Eye (tissue), 1 donor: Measurements from ENCODE around the gene GPD2.

Experiments used
- DNase-seq: peaks from one replicate; pipeline ENCODE4 v3.0.0-alpha.2; 2015

Gene GPD2

DNA sequence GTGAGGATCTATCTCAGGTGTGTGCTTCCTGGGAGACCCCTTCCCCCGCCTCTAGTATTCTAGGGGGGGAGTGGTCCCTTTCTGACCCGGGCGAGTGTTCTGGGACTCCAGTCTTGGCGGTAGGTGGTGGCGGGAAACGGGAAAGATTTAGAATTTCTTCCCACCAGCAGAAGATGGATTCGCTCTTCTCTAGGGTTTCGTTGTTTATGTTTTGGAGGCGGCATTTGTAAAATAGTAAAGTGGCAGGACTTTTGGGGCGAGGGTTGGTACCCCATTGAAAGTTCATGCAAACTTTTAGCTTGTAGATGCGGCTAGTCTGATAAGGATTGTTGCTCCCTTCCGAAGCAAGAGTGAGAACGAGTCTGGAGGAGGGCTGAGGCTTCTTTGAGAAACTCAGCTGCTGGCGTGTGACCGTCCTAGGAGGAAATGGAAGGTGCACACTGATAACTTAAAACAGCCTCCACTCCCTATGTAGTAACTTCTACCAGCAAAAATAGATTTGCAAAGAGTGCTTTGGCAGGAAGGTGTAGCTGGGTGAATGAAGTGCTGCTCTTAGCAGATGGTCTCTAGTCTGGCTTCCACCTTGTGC, 412 bp downstream of the GPD2 start:
- DNase-seq = peak; percentile 68

DNA sequence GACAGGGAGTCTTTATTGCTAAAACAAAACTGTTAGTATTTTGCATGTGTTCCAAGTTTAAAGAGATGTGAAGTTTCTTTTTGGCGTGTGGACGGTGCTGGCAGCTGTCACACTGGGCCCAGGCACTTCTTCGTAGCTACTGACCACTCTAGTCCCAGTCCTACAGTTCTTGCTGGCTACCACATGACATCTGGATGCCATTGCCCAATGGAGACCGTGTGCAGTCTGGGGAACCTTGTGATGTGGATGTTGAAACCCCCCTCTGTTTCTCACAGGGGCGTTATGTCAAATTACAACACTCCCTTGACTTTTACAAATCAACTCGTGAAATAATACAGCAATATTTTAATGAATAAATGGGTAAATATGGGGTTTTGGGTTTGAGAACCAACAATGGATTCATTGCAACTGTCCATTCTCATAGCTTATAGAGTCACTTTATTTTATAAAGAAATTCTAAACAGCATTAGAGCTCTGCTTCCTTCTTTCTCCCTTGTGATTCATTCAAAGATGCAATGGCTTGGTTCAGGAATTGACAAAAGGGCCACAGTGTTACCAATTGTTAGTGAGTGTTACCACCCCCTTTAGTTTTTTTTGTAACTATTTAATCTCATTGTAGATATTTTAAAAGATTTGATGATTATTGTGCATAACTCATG, 1.2 kb downstream of the GPD2 start:
- no peak for DNase-seq

DNA sequence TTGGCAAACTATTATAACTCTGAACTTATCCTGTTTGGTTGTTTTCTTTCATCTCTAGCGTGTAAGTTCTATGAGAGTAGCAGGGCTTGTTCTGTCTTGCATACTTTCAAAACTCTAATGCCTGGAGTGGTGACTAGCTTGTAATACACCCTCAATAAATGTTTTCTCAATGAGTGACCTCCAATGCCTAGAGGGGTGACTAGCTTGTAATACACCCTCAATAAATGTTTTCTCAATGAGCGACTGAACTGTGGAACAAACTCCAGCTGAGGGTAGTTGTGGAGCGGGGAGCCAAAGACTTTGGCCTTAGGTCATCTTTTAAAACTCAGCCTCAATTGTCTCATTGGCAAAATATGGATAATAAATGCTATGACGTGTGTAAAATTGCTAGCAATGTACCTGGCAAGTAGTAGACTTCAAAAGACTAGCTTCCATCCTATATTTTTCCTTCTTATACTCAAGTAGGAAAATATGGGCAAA, 1.8 kb downstream of the GPD2 start:
- DNase-seq = no peak

DNA sequence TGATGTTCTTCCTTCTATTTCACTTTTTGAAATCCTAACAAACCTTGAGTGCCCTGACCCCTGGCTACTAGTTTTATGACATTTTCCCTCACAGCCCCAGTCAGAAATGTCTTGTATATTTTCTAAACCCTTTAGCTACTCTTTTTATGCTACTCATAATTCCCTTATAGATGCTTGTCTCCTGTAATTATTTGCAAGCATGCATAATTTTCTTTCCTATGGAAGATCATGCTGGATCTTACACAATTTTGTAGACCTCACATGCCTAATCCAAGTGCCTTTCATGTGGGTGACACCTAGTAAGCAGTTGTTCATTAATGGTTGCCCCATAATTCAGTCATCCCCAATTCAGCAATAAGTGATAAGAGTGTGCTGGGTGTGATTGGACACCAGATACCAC, 6.9 kb downstream of the GPD2 start:
- DNase-seq = no peak

DNA sequence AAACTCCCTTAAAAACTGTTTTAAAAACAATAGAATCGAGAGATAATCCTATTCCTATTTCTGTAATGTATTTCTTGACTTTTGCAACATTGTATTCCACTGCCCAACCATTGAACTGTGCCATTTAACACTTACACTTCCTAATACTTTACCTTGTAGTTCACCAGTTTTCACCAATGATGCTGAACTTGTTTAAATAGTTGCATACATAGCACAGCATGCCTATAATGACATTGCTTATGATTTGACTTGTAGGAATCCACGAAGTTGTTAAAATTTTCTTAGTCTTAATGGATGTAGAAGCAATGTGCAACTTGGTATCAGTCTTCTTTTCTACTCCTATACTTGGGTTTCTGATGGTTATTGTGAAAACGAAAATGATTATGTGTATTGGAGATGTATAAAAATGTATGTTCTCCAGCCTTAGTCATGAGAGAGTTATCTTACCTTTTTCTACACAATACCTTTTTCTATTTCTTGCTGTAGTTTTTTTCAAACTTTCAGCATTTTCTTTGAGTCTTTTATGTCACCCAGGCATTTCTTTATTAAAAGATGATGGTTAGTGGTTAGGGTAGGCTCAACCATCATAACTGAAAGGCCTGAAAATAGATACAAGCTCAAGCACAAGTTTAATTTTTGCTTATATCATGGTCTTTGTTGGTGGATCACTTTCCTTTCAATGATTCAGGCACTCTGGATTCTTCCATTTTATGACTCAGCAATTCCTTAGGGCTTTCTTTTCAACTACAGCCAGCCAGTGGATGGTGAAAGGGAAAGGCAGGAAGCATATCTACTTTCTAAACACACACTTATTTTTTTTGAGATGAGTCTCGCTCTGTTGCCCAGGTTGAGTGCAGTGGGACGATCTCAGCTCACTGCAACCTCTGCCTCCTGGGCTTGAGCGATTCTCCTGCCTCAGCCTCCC, 9.4 kb downstream of the GPD2 start:
- no peak for DNase-seq

DNA sequence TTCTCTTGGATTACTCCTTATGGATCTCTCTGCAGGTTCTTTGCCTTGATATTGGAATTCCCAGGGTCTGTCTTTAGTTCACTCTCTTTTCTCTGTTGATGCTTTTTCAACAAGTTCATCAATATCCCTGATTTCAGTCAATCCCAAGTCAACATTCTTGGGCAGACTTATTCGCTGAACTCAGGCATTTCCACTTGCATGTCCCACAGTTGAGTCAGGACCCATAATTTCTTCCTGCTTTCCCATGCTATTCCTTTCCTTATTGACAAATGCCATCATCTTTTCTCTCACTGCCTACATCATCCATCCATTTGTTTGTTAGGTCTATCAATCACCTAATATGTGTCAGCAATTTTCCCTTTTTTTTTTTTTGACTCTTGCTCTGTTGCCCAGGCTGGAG, 11.6 kb downstream of the GPD2 start:
- no peak for DNase-seq

DNA sequence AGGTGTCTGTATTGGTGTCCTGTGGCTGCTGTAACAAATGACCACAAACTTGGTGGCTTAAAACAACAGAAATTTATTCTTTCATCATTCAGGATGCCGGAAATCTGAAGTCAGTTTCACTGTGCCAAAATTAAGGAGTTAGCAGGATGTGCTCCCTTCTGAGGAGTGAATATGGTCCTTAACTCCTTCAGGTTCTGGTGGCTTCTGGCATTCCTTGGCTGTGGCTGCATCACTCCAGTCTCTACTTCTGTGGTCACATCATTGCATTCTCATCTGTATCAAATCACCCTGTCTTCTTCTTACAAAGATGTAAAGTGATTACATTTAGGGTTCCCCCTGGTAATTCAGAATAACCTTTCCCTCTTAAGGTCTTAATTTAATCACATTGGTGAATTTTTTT, 12.6 kb downstream of the GPD2 start:
- no peak for DNase-seq

DNA sequence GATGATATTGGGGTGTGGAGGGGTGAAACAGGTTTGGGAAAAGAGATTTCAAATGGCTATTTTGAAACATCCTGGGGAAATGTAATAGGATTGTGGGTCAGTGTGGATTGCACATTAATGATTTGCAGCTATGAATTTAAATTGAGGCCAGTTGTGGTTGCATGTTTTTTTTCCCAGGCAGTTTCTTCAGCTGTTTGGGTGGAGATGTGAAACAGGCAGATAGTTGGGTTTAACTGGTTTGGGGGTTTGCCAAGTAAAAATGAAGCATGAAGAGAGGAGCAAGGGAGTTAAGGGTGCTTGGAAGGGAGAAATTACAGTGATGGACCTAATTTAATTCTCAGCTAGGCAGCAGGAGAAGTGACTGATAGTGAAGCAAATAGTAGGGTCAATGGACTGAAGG, 16.8 kb downstream of the GPD2 start:
- DNase-seq = no peak

DNA sequence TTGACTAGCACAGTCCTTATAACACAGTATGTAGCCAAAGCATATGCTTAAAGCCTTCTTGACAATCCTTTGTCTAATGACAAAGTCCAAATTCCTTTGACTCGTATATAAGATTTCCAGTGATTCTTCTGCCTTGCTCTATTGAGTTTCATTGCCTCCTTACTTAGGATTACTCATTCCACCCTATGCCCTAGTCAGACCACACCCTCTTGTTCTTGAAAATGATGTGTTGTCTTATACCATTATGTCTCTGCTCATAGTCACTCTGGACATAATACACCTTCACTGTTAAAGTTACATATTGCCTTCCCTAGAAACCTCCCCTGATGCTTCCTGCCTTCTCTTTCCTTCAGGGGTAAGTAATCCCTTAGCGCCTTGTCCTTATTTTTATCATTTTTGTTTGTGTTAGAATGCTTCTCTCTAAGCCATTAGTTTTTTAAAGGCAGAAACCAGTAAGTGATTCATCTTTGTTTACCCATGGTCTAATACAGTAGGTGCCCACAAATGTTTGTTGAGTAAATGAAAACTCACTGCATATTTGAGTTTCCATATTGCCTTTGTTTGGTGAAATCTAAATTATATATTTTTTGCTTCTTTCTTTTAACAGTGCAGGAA, 19.3 kb downstream of the GPD2 start:
- DNase-seq = no peak

DNA sequence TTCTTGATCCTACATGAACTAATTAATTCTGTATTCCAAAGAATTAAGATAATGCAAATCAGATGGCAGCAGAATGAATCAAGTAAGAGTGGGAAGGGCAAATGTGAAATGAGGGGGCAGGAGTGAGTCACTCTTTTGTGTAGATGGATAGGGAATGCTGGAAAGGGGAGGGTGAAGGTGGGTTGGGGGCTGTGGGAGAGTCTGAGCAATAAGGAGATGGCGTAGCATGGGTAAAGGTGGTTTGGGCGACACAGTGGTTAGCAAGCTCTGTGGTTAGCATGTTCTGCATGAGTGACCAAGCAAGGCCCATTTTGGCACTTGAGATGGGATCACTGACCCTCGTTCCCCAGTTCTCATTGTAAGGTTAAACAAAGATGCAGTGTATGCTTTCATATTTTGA, 20.4 kb downstream of the GPD2 start:
- DNase-seq = no peak

DNA sequence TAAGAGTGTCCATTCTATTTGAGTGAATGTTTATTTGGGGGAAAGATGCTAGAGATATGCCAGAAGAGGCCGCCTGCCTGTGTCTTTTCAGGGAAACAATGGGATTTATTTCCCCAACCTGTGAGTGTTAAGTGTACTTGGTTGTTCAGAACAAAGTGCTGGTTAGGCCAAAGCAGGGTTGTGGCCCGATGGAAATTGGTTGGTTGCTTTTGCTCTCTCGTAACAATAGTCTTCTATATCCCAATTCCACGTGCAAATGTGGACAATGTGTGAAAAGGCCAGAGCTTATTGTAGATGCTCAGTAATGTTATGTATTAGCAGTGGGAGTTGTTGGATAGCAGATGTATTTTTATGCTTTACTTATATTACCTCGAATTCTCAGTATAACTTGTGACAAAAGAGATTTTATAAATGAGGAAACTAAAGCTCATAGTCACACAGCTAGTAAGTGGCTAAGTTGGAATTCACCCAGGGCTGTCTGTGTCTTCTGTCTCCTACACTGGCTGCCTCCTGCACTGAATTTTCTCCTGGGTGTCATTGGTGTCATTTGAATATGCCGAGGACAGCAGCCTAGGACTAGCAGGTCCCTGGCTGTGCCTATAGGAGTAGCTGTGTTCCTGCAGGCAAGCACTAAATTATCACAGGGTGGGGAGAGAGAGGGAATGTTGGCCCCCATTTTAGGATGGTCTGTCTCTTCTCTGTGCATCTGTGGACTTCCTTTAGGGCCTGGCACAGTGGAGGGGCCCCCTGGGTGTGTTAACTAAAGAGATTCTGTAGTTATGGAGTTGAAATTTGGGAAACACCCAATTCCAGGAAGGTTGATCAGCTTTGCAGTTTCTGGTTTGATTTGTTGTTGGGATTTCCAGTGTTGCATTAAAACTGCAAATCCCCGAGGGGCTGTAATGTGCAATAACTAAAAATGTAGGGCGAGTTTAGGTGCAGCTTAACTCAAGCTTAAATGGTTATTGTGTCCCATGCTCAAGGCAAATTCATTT, 21.6 kb downstream of the GPD2 start:
- DNase-seq = no peak

DNA sequence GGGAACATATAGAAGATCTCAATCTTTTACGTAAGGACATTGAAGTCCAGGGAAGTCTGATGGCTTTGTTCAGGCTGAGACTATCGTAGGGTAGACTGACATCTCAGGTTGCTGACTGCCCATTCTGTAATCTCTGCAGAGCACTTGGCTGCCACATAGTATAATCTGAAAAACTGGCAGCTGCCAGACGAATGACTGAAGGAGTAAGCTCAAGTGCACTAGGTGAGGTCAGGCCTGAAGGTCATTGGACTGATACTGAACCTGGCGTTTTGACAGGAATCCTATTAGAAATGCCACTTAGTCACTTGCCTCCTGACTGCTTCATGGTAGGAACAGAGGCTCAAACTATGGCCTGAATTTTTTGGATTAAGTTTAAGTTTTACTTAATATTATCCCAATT, 23.5 kb downstream of the GPD2 start:
- peak; percentile 43 for DNase-seq

DNA sequence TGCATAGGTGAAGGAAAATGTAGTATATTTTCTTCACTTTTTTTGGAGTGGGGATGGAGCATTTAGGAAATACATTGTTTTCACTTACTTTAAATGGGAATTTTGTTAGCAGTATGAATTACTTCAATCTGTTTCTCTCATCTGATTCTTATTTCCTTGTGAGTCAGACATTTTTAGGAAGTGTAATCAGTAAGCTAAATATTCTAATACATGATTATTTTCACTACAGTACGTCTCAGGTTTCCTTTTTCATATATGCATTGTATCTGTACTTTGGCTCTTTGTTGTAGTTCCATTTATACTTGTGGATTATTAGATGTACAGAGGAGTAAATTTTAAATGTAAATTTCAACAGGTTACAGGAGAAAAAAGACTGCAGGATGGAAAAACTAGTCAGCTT, 27.9 kb downstream of the GPD2 start:
- no peak for DNase-seq

DNA sequence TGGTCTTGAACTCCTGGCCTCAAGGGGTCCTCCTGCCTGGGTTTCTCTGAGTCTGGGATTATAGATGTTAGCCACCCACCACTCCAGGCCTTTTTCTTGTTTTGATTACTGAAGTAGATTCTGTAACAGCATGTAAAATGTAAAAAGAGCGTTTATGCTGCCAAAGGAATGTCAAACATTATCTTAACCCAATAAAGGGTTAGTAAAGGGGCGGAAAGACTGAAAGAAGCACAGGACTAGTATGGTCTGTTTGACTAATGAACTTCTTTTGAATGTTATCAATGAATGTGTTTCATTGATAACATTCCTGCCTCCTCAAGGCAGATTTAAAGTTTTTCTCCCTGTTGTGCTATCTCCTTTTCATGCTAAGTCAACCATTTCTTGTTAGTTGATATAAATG, 29.4 kb downstream of the GPD2 start:
- no peak for DNase-seq

DNA sequence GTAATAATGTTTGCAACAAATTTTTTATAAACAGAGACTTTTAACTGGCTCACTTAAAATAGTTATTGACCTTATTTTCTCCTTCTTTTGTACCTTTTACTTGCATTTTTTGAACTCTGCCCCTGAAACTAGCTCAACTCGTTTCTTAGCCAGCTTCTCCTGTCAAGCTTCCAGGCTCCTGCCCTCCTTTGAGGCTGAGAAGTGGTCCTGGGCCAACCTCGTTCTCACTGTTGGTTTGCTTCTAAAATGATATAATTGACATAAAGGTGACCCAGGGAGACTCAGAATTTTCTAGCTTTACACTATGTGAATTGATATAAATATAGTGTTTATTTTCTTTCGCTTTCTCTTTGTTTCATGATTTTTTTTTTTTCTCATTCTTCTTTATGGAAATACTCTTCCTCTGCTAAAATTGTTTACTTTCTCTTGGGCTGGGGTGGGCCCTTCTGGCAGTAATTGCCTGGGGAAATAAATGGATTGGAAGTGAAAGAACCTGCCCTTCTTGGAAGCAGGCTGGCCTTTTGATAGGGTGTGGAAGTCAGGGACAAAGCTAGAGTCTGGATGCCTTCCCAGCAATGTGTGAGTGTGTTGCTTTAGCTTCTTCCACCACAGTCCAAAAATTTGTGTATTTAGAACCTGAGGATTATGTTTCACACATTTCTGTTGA, 30.7 kb downstream of the GPD2 start:
- no peak for DNase-seq

DNA sequence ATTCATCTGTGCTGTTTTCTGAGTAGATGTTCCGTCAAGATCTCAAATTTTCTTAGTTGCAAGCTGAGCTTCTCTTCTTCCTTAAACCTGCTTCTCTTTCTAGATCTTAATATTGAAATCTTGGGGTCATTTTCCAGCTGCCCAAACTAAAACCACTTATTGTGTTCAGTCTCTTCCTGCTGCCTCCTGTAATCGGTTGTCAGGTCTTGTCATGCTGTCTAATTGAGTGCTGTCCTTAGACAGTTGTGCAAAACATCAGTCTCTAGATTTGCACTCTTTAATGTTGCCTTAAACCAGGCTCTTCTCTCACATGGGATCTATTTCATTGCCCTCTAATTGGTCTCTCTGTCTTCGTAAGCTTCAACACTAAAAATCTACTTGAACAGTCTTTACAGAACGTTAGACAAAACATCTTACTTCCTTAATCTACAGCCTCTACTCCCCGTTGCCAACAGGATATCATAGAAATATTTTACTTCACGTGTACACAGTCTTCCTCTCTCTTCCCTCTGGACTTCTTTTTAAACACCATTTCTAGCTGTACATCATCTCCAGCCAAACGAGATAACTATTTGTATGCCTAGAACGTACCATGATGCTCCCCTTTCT, 34.9 kb downstream of the GPD2 start:
- DNase-seq = no peak

DNA sequence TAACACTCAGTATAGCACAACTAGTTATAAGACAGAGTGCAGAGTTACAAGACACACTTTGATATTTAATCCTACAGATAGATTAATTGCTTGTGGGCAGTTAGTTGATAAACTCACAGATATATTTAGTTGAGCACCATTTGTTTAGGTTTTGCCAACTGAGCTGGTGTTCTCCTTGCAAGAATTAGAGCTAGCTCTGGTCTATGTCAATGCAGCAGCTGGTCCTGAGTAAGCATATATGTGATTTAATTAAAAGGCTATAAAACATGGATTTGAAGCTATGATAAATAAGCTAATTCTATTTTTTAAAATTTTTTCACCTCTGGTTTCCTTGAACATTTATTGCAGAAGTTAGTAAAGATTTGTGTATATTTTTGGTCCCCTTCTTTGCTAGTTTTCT, 35.6 kb downstream of the GPD2 start:
- DNase-seq = no peak

DNA sequence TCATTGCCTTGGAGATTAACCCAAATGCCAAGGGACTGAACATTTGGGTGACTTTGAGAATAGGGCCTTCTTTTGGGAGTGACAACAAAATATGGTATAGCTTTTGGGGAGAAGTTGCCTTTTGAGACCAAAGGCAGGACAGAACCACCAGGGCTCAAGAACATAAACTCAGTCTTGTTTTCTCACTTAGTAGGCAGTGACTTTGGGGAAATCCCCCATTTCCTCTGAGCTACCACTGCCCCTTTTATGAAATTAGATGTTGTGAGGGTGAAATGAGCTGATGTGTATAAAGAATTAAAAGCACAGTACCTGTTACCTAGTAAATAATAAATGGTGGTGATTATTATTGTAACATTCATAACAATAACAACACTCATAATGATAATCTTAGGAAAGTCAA, 36.5 kb downstream of the GPD2 start:
- no peak for DNase-seq

DNA sequence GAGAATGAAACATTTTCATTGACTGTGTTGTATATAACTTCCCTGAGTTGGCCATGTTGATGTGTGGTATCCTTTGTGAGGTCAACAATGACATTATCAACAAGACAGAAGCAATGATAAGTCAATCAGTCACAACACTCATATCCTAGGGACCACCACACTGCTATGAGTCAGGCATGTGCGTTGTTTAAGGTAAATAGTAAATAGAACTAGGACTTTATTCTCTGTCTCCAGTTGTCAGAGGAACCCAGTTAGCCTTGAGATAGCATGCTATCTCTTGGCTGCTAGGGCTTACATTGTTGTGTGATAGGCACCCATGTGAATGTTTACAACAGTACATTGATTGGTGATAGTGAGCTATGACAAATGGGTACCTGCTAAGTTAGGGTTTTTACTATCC, 37.3 kb downstream of the GPD2 start:
- no peak for DNase-seq

DNA sequence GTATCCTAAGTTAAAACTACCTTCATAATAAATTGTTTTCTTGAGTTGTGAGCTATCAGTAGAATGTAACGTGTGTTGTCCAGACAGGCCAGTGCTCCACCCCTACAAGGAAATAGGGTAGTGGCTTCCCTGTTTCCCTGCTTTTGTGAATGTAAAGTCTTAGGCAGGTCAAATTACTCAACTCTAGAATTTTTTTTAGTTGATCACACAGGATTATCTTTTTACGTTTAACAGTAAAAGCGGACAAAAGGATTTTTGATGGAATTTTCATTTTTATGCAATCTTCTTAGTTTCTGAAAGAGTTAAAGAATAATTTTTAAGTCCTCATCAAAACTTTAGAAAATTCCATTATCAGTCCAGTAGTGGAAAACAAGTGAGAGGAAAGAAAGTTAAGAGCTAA, 38.2 kb downstream of the GPD2 start:
- no peak for DNase-seq
